Activated CD4-positive, alpha-beta T cell treated with anti-CD3 and anti-CD28 coated beads for 24 hours (primary cell): ENCODE measurements around the gene ADPRHL1.
"Not testable (repeated sequence)": the region's sequence is repeated elsewhere in the genome, so short reads cannot be mapped to it uniquely, and the experiment has no call there.

Experiments
- DNase-seq, 2 donors: peaks; one replicate each; pipeline ENCODE4 v3.0.0-alpha.2; 2020; ENCODE audit warnings: low read depth in 2 of 2

Gene ADPRHL1

GRCh38 chr13:113477724-113478123 lies 24.4 kb upstream of the ADPRHL1 start:
- no peak for DNase-seq

- no peak for DNase-seq
Observed at GRCh38 chr13:113476811-113477210, 23.5 kb upstream of the ADPRHL1 start.

GRCh38 chr13:113475911-113476310 lies 22.6 kb upstream of the ADPRHL1 start:
- no peak for DNase-seq

- no peak for DNase-seq
Observed at GRCh38 chr13:113475280-113475679, 22.0 kb upstream of the ADPRHL1 start.

- no peak for DNase-seq
Observed at GRCh38 chr13:113474179-113474578, 20.9 kb upstream of the ADPRHL1 start.

- no peak for DNase-seq
Observed at GRCh38 chr13:113472355-113473025, 19.2 kb upstream of the ADPRHL1 start.

GRCh38 chr13:113471844-113472243 lies 18.6 kb upstream of the ADPRHL1 start:
- DNase-seq: no peak

GRCh38 chr13:113470635-113471163 lies 17.4 kb upstream of the ADPRHL1 start:
- DNase-seq: not testable (repeated sequence)

GRCh38 chr13:113470073-113470472 lies 16.8 kb upstream of the ADPRHL1 start:
- no peak for DNase-seq

- DNase-seq: no peak
Observed at GRCh38 chr13:113469582-113469981, 16.3 kb upstream of the ADPRHL1 start.

- DNase-seq: no peak
Observed at GRCh38 chr13:113468472-113469201, 15.3 kb upstream of the ADPRHL1 start.

- DNase-seq: no peak
Observed at GRCh38 chr13:113468029-113468428, 14.7 kb upstream of the ADPRHL1 start.

- DNase-seq: no peak
Observed at GRCh38 chr13:113466383-113466782, 13.1 kb upstream of the ADPRHL1 start.

- DNase-seq: no peak
Observed at GRCh38 chr13:113465300-113465699, 12.0 kb upstream of the ADPRHL1 start.

GRCh38 chr13:113464476-113464875 lies 11.2 kb upstream of the ADPRHL1 start:
- no peak for DNase-seq

- DNase-seq: no peak
Observed at GRCh38 chr13:113461022-113461751, 7.9 kb upstream of the ADPRHL1 start.

- no peak for DNase-seq
Observed at GRCh38 chr13:113460599-113460998, 7.3 kb upstream of the ADPRHL1 start.

- DNase-seq: no peak
Observed at GRCh38 chr13:113460064-113460555, 6.8 kb upstream of the ADPRHL1 start.

GRCh38 chr13:113458253-113459065 lies 5.2 kb upstream of the ADPRHL1 start:
- no peak for DNase-seq

GRCh38 chr13:113457510-113457909 lies 4.2 kb upstream of the ADPRHL1 start:
- no peak for DNase-seq

- DNase-seq: no peak
Observed at GRCh38 chr13:113456116-113456702, 2.9 kb upstream of the ADPRHL1 start.
